Gastroesophageal sphincter (tissue), 3 donors: ENCODE measurements around the gene TBX1.

Experiments used
- EP300 ChIP-seq: sonication (generic); formaldehyde crosslinking; IDR thresholded peaks from one replicate; pipeline ENCODE4 v1.6.1; 2017; ENCODE audit warnings: antibody characterized with exemption, mild to moderate bottlenecking
- POLR2A ChIP-seq, 2 donors: fragments of 450-650 bp; IDR thresholded peaks; one replicate each; pipeline ENCODE4 v1.6.1; 2017; ENCODE audit warnings: antibody characterized with exemption in 2 of 2, mild to moderate bottlenecking in 2 of 2, moderate library complexity in 1 of 2
- POLR2AphosphoS5 ChIP-seq: sonication (generic); formaldehyde crosslinking; IDR thresholded peaks from one replicate; pipeline ENCODE4 v1.6.1; 2017; ENCODE audit warnings: antibody characterized with exemption
- TF ChIP-seq, protein P1 (sequence below), 4 experiments: fragments of 200-600 bp in 2 of 4; fragments of 450-650 bp in 2 of 4; sonication (generic) in 1 of 4; IDR thresholded peaks; one replicate each; pipeline ENCODE4 v1.5.1; 2017 to 2019; ENCODE audit warnings: antibody characterized with exemption in 4 of 4, mild to moderate bottlenecking in 2 of 4, moderate library complexity in 2 of 4

GRCh38 chr22:19722178-19722981 lies 38.2 kb upstream of the TBX1 start:
- TF ChIP-seq, protein P1, sequence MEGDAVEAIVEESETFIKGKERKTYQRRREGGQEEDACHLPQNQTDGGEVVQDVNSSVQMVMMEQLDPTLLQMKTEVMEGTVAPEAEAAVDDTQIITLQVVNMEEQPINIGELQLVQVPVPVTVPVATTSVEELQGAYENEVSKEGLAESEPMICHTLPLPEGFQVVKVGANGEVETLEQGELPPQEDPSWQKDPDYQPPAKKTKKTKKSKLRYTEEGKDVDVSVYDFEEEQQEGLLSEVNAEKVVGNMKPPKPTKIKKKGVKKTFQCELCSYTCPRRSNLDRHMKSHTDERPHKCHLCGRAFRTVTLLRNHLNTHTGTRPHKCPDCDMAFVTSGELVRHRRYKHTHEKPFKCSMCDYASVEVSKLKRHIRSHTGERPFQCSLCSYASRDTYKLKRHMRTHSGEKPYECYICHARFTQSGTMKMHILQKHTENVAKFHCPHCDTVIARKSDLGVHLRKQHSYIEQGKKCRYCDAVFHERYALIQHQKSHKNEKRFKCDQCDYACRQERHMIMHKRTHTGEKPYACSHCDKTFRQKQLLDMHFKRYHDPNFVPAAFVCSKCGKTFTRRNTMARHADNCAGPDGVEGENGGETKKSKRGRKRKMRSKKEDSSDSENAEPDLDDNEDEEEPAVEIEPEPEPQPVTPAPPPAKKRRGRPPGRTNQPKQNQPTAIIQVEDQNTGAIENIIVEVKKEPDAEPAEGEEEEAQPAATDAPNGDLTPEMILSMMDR (IDR thresholded peaks at IDR 0.05): no peak
- TF ChIP-seq POLR2AphosphoS5: no peak
- no peak for TF ChIP-seq POLR2A (IDR thresholded peaks at IDR 0.05)
- TF ChIP-seq EP300: no peak
